Measurements from ENCODE around the gene PTGES3L. TPM values are rescaled to one million over a fixed set of nuclear protein-coding genes. Genes with fewer than 3 reads are reported as not detected.
A peak's percentile ranks its signal among the peaks of the same experiment; 100 is the strongest.

The PTGES3L gene
- total and polyA plus RNA-seq, 2 of the 13 experiments (the other 11 are each of a cell fraction or from before 2014, with no cell fraction given), result 1.2 to 2.9 TPM

GRCh38 chr17:42989726-42990652, 10.1 kb upstream of the PTGES3L start:
- no peaks in the 10 kb centered on the region for H3K27me3 ChIP-seq (ENCODE audit: control insufficient read depth in 1 of 2, insufficient read depth in 2 of 2, low read length in 2 of 2)
- no peak overlapping the region for H3K4me3 ChIP-seq (replicated peaks in 1 of 3; ENCODE audit: insufficient read depth in 1 of 3, low read depth in 2 of 3, low read length in 3 of 3)
- CTCF ChIA-PET (ENCODE audit: low intra/inter-chr PET ratio, low total read pairs), result no interaction called here
- no peaks in the 10 kb centered on the region for H4K20me1 ChIP-seq (ENCODE audit: insufficient read depth, low read length)
- no peaks in the 10 kb centered on the region for H3K9me3 ChIP-seq (ENCODE audit: low read length)
- H3K36me3 ChIP-seq (replicated peaks in 1 of 2; ENCODE audit: control insufficient read depth in 1 of 2, insufficient read depth in 2 of 2, low read length in 2 of 2), result peaks cover 29 to 79% of the 10 kb centered on the region in 2 experiments
- BruUV-seq (replicated peaks), result no TSS peak
- no peaks in the 10 kb centered on the region for H3K79me2 ChIP-seq (ENCODE audit: insufficient read depth, low read length)
- FAIRE-seq, result peak; percentile 12
- no peak overlapping the region for H2AFZ ChIP-seq (ENCODE audit: low read length)
- peak; percentile 32 for DNase-seq (ENCODE audit: low spot score)
- no peak overlapping the region for H3K4me2 ChIP-seq (ENCODE audit: low read depth, low read length)
- in situ Hi-C loops (cut with HindIII; ENCODE audit: extremely low pct_ligation_motif_present, low pct_unique_long_range_greater_than_20kb), result loop anchor here (10.0 kb wide), 1 partner anchor 145 kb away; the partner anchor contains the start of gene AOC2
- no peak overlapping the region for H3K27ac ChIP-seq (ENCODE audit: extremely low read length, insufficient read depth, low read length)
- intact Hi-C loops (cut with micrococcal nuclease; ENCODE audit: unreplicated experiment), result no loop called here
- ATAC-seq, result no peak
- POLR2A ChIA-PET, result interaction anchor here (1.1 to 2.9 kb wide), 2 partner anchors 8 to 166 kb away, joined by 4 to 15 read pairs; partner anchors contain the start of genes BECN1 and RPL27
- H3K9ac ChIP-seq (ENCODE audit: insufficient read depth, low read depth, low read length), result no peak overlapping the region
- WGBS (ENCODE audit: low lambda C conversion rate), result 95% methylated on average over 6 of the region's 6 CpGs
- H3K4me1 ChIP-seq (ENCODE audit: insufficient read depth, low read length), result 0 out of 2 replicates have a peak, but pooled peaks cover 16% of the 10 kb centered on the region
- no peak for TF ChIP-seq ZNF33B (CRISPR knock-in tag; IDR thresholded peaks at IDR 0.05)
- no peak for TF ChIP-seq ZFAT (CRISPR knock-in tag; conservative IDR thresholded peaks at IDR 0.05)
- TF ChIP-seq MAFF (IDR thresholded peaks at IDR 0.05; ENCODE audit: low read depth, low read length), result 0 out of 2 replicates have a peak, but pooled peaks have one; percentile 15
- TF ChIP-seq MAFK (conservative IDR thresholded peaks at IDR 0.05 in 1 of 2, IDR thresholded peaks at IDR 0.05 in 1 of 2; ENCODE audit: low read length in 2 of 2), result peak; percentile 20 to 30; a peak in 3 of 4 replicates
- no peak for TF ChIP-seq ARNT2 (CRISPR knock-in tag; IDR thresholded peaks at IDR 0.05; ENCODE audit: low read depth)
- TF ChIP-seq BCL3 (CRISPR knock-in tag; IDR thresholded peaks at IDR 0.05), result no peak
- no peak for TF ChIP-seq HNF1B (CRISPR knock-in tag; IDR thresholded peaks at IDR 0.05)
- 0 out of 2 replicates have a peak, but pooled peaks have one; percentile 16 for TF ChIP-seq SAP130 (CRISPR knock-in tag; IDR thresholded peaks at IDR 0.05; ENCODE audit: low read depth)
- TF ChIP-seq ZNF3 (CRISPR knock-in tag; IDR thresholded peaks at IDR 0.05), result no peak
- no peak for TF ChIP-seq RERE (CRISPR knock-in tag; IDR thresholded peaks at IDR 0.05; ENCODE audit: low read depth)
- TF ChIP-seq HOXA9 (CRISPR knock-in tag; IDR thresholded peaks at IDR 0.05; ENCODE audit: borderline replicate concordance), result no peak
- TF ChIP-seq HNRNPLL (IDR thresholded peaks at IDR 0.05; ENCODE audit: low read depth, low read length, poor library complexity, severe bottlenecking), result no peak
- TF ChIP-seq ZMAT3 (CRISPR knock-in tag; conservative IDR thresholded peaks at IDR 0.05), result no peak
- no peak for TF ChIP-seq ZNF777 (CRISPR knock-in tag; IDR thresholded peaks at IDR 0.05)

Measured in HepG2 (cell line).